Progenitor cell of endocrine pancreas (in vitro differentiated cells): ENCODE measurements around the gene IL22RA1. TPM values are rescaled to one million over a fixed set of nuclear protein-coding genes. Genes with fewer than 3 reads are reported as not detected.
A peak's percentile ranks its signal among the peaks of the same experiment; 100 is the strongest.

ENCODE experiments used
- DNase-seq: peaks from one replicate; pipeline ENCODE4 v3.0.0; 2021; ENCODE audit warnings: low spot score; ENCODE audit not compliant: unreplicated experiment
- H3K27ac Mint-ChIP-seq: 2 replicates; pipeline ENCODE4 v1.8.0; 2021; ENCODE audit warnings: mild to moderate bottlenecking, moderate library complexity, mixed read lengths
- H3K27me3 Mint-ChIP-seq: 2 replicates; pipeline ENCODE4 v1.8.0; 2021; ENCODE audit warnings: mixed read lengths
- H3K36me3 Mint-ChIP-seq: 2 replicates; pipeline ENCODE4 v1.8.0; 2022; ENCODE audit warnings: mixed read lengths; ENCODE audit not compliant: insufficient read depth
- H3K4me1 Mint-ChIP-seq: 2 replicates; pipeline ENCODE4 v1.8.0; 2021; ENCODE audit warnings: low read depth, mixed read lengths
- H3K4me3 Mint-ChIP-seq: 2 replicates; pipeline ENCODE4 v1.8.0; 2021; ENCODE audit warnings: low read depth, mild to moderate bottlenecking, moderate library complexity, mixed read lengths
- H3K9me3 Mint-ChIP-seq: 2 replicates; pipeline ENCODE4 v1.8.0; 2021; ENCODE audit warnings: low read depth, mixed read lengths
- total RNA-seq: library from RNA; stranded (reverse); gene quantifications from 2 replicates; pipeline ENCODE4 v1.2.1, GENCODE V29; 2021
- TF ChIP-seq, protein P1 (sequence below): fragments of 200-600 bp; sonication (generic); IDR thresholded peaks from one replicate; pipeline ENCODE4 v1.5.0; 2021; ENCODE audit warnings: antibody characterized with exemption, mild to moderate bottlenecking; ENCODE audit not compliant: unreplicated experiment

IL22RA1 gene
- total RNA-seq, 1 donor from 2014 or later: 0.26 TPM

DNA sequence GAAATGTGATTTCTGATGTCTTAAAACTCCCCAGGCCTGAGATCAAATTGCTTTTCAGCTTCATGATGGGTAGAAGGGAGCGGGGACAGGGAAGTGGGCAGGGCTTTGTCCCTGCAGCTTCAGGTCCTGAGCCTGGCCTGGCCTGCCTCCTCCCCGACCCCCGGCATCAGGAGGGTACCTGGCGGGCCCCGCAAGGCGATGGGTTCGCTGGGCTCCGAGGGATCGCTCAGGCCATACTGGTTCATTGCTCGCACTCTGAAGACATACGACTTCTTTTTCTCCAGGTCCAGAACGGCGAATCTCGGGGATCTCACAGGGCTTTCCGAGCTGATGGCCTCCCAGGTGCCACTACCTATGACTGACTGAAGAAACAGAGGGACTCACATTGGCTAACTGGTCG is 56.5 kb downstream of the IL22RA1 start:
- Mint-ChIP-seq H3K4me1 (no peaks in the 10 kb centered on the region), H3K27me3 (peaks cover 4% of the 10 kb centered on the region), H3K36me3 (no peaks in the 10 kb centered on the region), H3K27ac (no peak overlapping the region), H3K9me3 (no peaks in the 10 kb centered on the region), H3K4me3 (no peak overlapping the region)
- no peak for DNase-seq
- TF ChIP-seq, protein P1, sequence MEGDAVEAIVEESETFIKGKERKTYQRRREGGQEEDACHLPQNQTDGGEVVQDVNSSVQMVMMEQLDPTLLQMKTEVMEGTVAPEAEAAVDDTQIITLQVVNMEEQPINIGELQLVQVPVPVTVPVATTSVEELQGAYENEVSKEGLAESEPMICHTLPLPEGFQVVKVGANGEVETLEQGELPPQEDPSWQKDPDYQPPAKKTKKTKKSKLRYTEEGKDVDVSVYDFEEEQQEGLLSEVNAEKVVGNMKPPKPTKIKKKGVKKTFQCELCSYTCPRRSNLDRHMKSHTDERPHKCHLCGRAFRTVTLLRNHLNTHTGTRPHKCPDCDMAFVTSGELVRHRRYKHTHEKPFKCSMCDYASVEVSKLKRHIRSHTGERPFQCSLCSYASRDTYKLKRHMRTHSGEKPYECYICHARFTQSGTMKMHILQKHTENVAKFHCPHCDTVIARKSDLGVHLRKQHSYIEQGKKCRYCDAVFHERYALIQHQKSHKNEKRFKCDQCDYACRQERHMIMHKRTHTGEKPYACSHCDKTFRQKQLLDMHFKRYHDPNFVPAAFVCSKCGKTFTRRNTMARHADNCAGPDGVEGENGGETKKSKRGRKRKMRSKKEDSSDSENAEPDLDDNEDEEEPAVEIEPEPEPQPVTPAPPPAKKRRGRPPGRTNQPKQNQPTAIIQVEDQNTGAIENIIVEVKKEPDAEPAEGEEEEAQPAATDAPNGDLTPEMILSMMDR: no peak

DNA sequence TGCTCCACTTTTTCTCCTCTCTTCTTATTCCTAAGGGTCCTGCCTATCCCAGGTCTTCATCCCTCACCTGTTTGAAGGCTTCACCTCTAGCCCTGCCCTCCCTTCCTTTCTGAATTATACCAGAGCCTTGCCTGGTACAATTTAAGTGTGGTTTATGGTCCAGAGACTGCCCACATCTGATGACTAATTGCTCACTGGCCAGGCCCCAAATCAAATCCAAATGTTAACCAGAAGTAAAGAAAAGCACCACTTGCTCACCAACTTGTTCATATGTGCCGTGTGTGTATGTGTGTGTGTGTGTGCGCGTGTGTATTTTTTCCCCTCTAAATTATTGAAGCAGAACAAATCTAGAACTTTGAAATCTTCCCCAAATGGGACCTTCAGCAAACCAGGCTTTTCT is 57.4 kb downstream of the IL22RA1 start:
- Mint-ChIP-seq H3K9me3 (no peaks in the 10 kb centered on the region), H3K4me1 (no peaks in the 10 kb centered on the region), H3K27me3 (peaks cover 4% of the 10 kb centered on the region), H3K36me3 (no peaks in the 10 kb centered on the region), H3K27ac (no peak overlapping the region), H3K4me3 (no peak overlapping the region)
- TF ChIP-seq, protein P1: no peak
- DNase-seq: no peak

DNA sequence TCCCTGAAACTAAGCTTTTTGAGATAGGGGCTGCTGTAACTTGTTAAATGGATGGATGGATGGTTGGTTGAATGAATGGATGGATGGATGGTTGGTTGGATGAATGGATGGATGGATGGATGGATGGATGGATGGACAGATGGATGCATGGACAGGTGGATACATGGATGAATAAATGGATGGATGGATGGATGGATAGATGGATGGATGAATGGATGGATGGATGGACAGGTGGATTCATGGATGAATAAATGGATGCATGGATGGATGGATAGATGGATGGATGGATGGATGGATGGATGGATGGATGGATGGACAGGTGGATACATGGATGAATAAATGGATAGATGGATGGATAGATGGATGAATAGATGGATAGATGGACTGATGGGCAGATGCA is 57.9 kb downstream of the IL22RA1 start:
- Mint-ChIP-seq H3K9me3 (no peaks in the 10 kb centered on the region), H3K36me3 (no peaks in the 10 kb centered on the region), H3K4me3 (no peak overlapping the region), H3K4me1 (no peaks in the 10 kb centered on the region), H3K27ac (no peak overlapping the region), H3K27me3 (peaks cover 4% of the 10 kb centered on the region)
- DNase-seq: no peak
- TF ChIP-seq, protein P1: no peak

DNA sequence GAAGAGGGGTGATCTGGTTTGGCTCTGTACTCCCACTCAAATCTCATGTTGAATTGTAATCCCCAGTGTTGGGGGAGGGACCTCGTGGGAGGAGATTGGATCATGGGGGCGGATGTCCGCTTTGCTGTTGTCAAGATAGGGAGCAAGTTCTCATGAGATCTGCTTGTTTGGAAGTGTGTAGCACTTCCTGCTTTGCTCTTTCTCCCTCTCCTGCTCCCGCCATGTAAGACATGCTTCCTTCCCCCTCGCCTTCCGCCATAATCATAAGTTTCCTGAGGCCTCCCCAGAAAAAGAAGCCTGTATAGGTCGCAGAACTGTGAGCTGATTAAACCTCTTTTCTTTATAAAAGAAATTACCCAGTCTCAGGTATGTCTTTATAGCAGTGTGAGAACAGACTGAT is 58.9 kb downstream of the IL22RA1 start:
- TF ChIP-seq, protein P1: no peak
- Mint-ChIP-seq H3K27me3 (peaks cover 4% of the 10 kb centered on the region), H3K4me3 (no peak overlapping the region), H3K9me3 (no peaks in the 10 kb centered on the region), H3K4me1 (no peaks in the 10 kb centered on the region), H3K36me3 (no peaks in the 10 kb centered on the region), H3K27ac (peak overlapping the region; percentile 63)
- no peak for DNase-seq

DNA sequence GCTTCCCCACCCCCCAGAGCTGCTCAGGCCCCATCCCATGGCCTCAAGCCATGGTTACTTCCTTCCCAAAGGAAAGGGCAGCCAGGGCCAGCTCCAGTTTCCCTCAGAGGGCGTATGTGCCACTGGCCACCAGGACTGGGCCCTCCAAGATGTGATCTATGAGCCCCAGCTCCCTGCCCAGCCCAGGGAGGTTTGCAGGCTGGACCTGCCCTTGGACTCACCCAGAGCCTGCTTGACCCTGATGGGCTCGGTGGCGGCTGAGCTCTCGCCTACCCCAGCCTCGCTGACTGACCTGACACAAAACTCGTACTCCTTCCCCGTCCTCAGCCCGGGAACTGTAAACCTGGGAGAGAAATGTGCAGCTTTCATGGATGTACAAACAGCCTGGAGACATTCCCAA is 60.6 kb downstream of the IL22RA1 start:
- no peak overlapping the region for H3K27ac Mint-ChIP-seq
- H3K36me3 Mint-ChIP-seq: no peaks in the 10 kb centered on the region
- TF ChIP-seq, protein P1: no peak
- H3K4me3 Mint-ChIP-seq: no peak overlapping the region
- H3K4me1 Mint-ChIP-seq: no peaks in the 10 kb centered on the region
- DNase-seq: no peak
- no peaks in the 10 kb centered on the region for H3K9me3 Mint-ChIP-seq
- H3K27me3 Mint-ChIP-seq: peaks cover 4% of the 10 kb centered on the region
